HUES6 (cell line): Measurements from ENCODE around the gene NTRK1.

Experiments
- H3K27ac ChIP-seq: 2 replicates; pipeline ENCODE4 v1.7.0; 2013; ENCODE audit warnings: low read depth, mild to moderate bottlenecking, low read length, inconsistent platforms
- H3K27me3 ChIP-seq: 2 replicates; pipeline ENCODE4 v1.6.1; 2013; ENCODE audit warnings: low read length; ENCODE audit not compliant: control insufficient read depth, insufficient read depth
- H3K36me3 ChIP-seq: 2 replicates; pipeline ENCODE4 v1.6.1; 2013; ENCODE audit warnings: low read length; ENCODE audit not compliant: control insufficient read depth, insufficient read depth
- H3K4me1 ChIP-seq: 2 replicates; pipeline ENCODE4 v1.6.1; 2013; ENCODE audit warnings: low read length; ENCODE audit not compliant: control insufficient read depth, insufficient read depth
- H3K4me3 ChIP-seq: 2 replicates; pipeline ENCODE4 v1.5.1; 2013; ENCODE audit warnings: low read depth, low read length
- H3K9ac ChIP-seq: one replicate; pipeline ENCODE4 v1.6.1; 2013; ENCODE audit warnings: mild to moderate bottlenecking, low read length
- H3K9me3 ChIP-seq: 2 replicates; pipeline ENCODE4 v1.6.1; 2013; ENCODE audit warnings: low read depth, low read length; ENCODE audit not compliant: control insufficient read depth, insufficient read depth

NTRK1 gene

GRCh38 chr1:156858959-156859522 lies 1.6 kb upstream of the NTRK1 start, which contains the start of gene INSRR:
Gene INSRR (minus strand): TSS chr1:156859117. CDS start chr1:156858621, 496 bp downstream.
- Histone ChIP-seq H3K27me3 (peaks cover 93% of the 10 kb centered on the region), H3K9ac (peak within 1 kb of the TSS; percentile 17), H3K9me3 (no peaks in the 10 kb centered on the region), H3K36me3 (no peaks in the 10 kb centered on the region), H3K4me1 (peaks cover 21% of the 10 kb centered on the region), H3K27ac (no peak within 1 kb of the TSS), H3K4me3 (peak within 1 kb of the TSS; percentile 74)

GRCh38 chr1:156859523-156860112 lies 1.0 kb upstream of the NTRK1 start:
- H3K4me3 ChIP-seq = peak overlapping the region; percentile 74
- H3K27me3 ChIP-seq = peaks cover 93% of the 10 kb centered on the region
- H3K27ac ChIP-seq = no peak overlapping the region

DNA sequence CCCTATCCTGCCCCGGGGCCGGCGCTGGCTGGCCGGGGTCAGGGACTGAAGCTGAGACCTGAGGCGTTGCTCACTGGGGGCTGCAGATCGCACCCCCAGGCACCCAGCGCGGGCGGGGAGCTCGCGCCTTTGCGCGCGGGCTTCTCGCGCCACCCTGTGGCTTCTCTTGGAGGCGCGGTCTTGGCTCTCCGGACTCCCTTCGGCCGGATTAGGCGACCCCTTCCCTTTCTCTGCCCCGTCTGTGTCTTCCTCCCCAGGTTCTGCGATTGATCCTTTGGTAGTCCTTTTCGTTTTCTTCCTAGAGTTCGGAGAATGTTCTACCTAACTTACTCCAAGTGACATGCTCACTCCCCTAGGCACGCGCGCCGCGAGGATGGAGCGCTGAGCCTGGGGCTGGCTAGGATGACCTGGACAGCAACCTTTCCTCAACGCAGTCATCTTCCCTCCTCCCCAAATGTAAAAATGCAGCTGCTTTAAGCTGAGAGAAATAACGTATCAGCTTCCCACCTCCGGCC lies 495 bp upstream of the NTRK1 start:
- Histone ChIP-seq H3K27ac (no peak overlapping the region), H3K36me3 (no peaks in the 10 kb centered on the region), H3K27me3 (peaks cover 93% of the 10 kb centered on the region), H3K9ac (no peak overlapping the region), H3K4me1 (peaks cover 21% of the 10 kb centered on the region), H3K4me3 (peak overlapping the region; percentile 74), H3K9me3 (no peaks in the 10 kb centered on the region)

More at GRCh38 chr1:156859523-156860112, 1.0 kb upstream of the NTRK1 start:
- H3K9me3 ChIP-seq = no peaks in the 10 kb centered on the region
- H3K4me1 ChIP-seq = peaks cover 21% of the 10 kb centered on the region
- H3K9ac ChIP-seq = peak overlapping the region; percentile 17
- H3K36me3 ChIP-seq = no peaks in the 10 kb centered on the region

GRCh38 chr1:156862584-156862983 lies 1.9 kb downstream of the NTRK1 start:
- Histone ChIP-seq H3K9ac (no peak overlapping the region), H3K27ac (no peak overlapping the region), H3K27me3 (peaks cover 82% of the 10 kb centered on the region), H3K4me1 (peaks cover 29% of the 10 kb centered on the region), H3K9me3 (no peaks in the 10 kb centered on the region), H3K4me3 (no peak overlapping the region), H3K36me3 (no peaks in the 10 kb centered on the region)

GRCh38 chr1:156862997-156863599 lies 2.4 kb downstream of the NTRK1 start:
- Histone ChIP-seq H3K4me3 (no peak overlapping the region), H3K4me1 (peaks cover 25% of the 10 kb centered on the region), H3K27me3 (peaks cover 79% of the 10 kb centered on the region), H3K36me3 (no peaks in the 10 kb centered on the region), H3K9me3 (no peaks in the 10 kb centered on the region), H3K9ac (no peak overlapping the region), H3K27ac (no peak overlapping the region)

GRCh38 chr1:156863631-156864030 lies 3.0 kb downstream of the NTRK1 start:
- Histone ChIP-seq H3K9ac (no peak overlapping the region), H3K4me1 (peaks cover 20% of the 10 kb centered on the region), H3K4me3 (no peak overlapping the region), H3K36me3 (no peaks in the 10 kb centered on the region), H3K27me3 (peaks cover 79% of the 10 kb centered on the region), H3K9me3 (no peaks in the 10 kb centered on the region), H3K27ac (no peak overlapping the region)

- Histone ChIP-seq H3K9ac (no peak overlapping the region), H3K4me1 (peaks cover 13% of the 10 kb centered on the region), H3K27ac (no peak overlapping the region), H3K27me3 (peaks cover 69% of the 10 kb centered on the region), H3K36me3 (no peaks in the 10 kb centered on the region), H3K9me3 (no peaks in the 10 kb centered on the region), H3K4me3 (no peak overlapping the region)
Measured at GRCh38 chr1:156864796-156865195, 4.1 kb downstream of the NTRK1 start.

DNA sequence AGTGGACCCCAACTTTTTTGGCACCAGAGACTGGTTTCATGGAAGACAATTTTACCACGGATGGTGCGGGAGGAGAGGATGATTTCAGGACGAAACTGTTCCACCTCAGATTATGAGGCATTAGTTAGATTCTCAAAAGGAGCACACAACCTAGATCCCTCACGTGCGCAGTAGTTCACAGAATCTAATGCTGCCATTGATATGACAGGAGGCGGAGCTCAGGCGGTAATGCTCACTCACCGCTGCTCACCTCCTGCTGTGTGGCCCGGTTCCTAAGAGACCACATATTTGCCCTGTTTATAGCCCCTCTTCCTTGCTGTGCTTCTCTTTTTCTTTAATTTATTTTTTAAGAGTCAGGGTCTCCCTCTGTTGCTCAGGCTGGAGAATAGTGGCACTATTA lies 4.6 kb downstream of the NTRK1 start:
- Histone ChIP-seq H3K4me3 (no peak overlapping the region), H3K27ac (no peak overlapping the region), H3K4me1 (peaks cover 11% of the 10 kb centered on the region), H3K36me3 (no peaks in the 10 kb centered on the region), H3K27me3 (peaks cover 65% of the 10 kb centered on the region), H3K9me3 (no peaks in the 10 kb centered on the region), H3K9ac (no peak overlapping the region)

DNA sequence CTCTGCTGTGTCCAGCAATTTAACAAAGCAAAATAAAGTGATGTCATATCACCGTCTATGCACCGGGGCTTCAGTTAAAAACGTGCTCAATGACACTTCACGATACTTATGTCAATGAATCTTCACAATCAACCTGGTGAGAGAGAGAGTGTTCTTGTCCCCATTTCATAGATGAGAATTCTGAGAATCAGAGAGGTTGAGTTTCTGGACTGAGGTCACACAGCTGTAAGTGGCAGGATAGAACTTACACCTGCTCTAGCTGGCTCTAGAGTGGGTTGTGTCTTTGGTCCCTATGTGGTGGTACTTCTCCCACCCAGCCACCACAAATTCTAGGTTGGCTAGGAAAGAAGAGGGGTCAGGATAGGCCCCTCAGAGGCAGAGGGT lies 5.2 kb downstream of the NTRK1 start:
- H3K9ac ChIP-seq = no peak overlapping the region
- H3K27me3 ChIP-seq = peaks cover 59% of the 10 kb centered on the region
- peaks cover 11% of the 10 kb centered on the region for H3K4me1 ChIP-seq

GRCh38 chr1:156866249-156866909 lies 5.7 kb downstream of the NTRK1 start:
- Histone ChIP-seq H3K4me3 (no peak overlapping the region), H3K36me3 (no peaks in the 10 kb centered on the region), H3K4me1 (peaks cover 8% of the 10 kb centered on the region), H3K9ac (no peak overlapping the region), H3K27me3 (peaks cover 54% of the 10 kb centered on the region), H3K27ac (no peak overlapping the region), H3K9me3 (no peaks in the 10 kb centered on the region)

More for the DNA sequence above, 5.2 kb downstream of the NTRK1 start:
- Histone ChIP-seq H3K27ac (no peak overlapping the region), H3K36me3 (no peaks in the 10 kb centered on the region), H3K4me3 (no peak overlapping the region), H3K9me3 (no peaks in the 10 kb centered on the region)

- no peak overlapping the region for H3K4me3 ChIP-seq
- H3K9ac ChIP-seq = no peak overlapping the region
- H3K27ac ChIP-seq = no peak overlapping the region
- H3K9me3 ChIP-seq = no peaks in the 10 kb centered on the region
- H3K36me3 ChIP-seq = no peaks in the 10 kb centered on the region
- H3K27me3 ChIP-seq = peaks cover 39% of the 10 kb centered on the region
- peaks cover 8% of the 10 kb centered on the region for H3K4me1 ChIP-seq
Measured at GRCh38 chr1:156868341-156868740, 7.7 kb downstream of the NTRK1 start.
